Panc1 (cell line): ENCODE results near the gene SV2B. TPM values are rescaled to one million over a fixed set of nuclear protein-coding genes. Genes with fewer than 3 reads are reported as not detected.

Source experiments
- ATAC-seq: fragments of 200-7000 bp; cut with Tn5 transposase; 2 replicates; pipeline ENCODE4 v1.9.1; 2020; ENCODE audit warnings: mild to moderate bottlenecking, moderate library complexity
- BruUV-seq: library from RNA; stranded (reverse); fragments of 400-500 nt; replicated peaks from 2 replicates; lab custom pipeline; 2021; lab: Mats Ljungman, UMichigan
- CTCF ChIA-PET: fragments of 300-600 bp; sonication (Branson Sonifier 250); formaldehyde crosslinking; loops from one replicate; lab custom pipeline; 2022; ENCODE audit warnings: antibody characterized with exemption; lab: Charles Lee
- POLR2A ChIA-PET: fragments of 300-600 bp; sonication (Branson Sonifier 250); formaldehyde crosslinking; loops from one replicate; lab custom pipeline; 2022; ENCODE audit warnings: antibody characterized with exemption; lab: Charles Lee
- DNase-seq: peaks from one replicate; pipeline ENCODE4 v3.0.0-alpha.2; 2010; ENCODE audit warnings: low read depth, low spot score
- H3K27ac ChIP-seq: 2 replicates; pipeline ENCODE4 v1.5.1; 2011; ENCODE audit warnings: mild to moderate bottlenecking, low read length, inconsistent platforms
- H3K27me3 ChIP-seq: fragments of 200-500 bp; sonication (Bioruptor generic); 2 replicates; pipeline ENCODE4 v1.6.0; 2014; ENCODE audit warnings: low read length, inconsistent platforms; ENCODE audit not compliant: control insufficient read depth, insufficient read depth
- H3K36me3 ChIP-seq: fragments of 200-500 bp; sonication (Bioruptor generic); 2 replicates; pipeline ENCODE4 v1.5.1; 2014; ENCODE audit warnings: inconsistent platforms, mild to moderate bottlenecking, low read length, moderate library complexity; ENCODE audit not compliant: control insufficient read depth, insufficient read depth
- H3K4me1 ChIP-seq: 2 replicates; pipeline ENCODE4 v1.5.1; 2011; ENCODE audit warnings: inconsistent platforms, mild to moderate bottlenecking, low read length, moderate library complexity; ENCODE audit not compliant: control insufficient read depth, insufficient read depth
- H3K4me3 ChIP-seq, 2 experiments: 2 replicates each; pipeline ENCODE4 v1.5.1; 2011 to 2012; ENCODE audit warnings: low read depth in 2 of 2, low read length in 2 of 2, mild to moderate bottlenecking in 2 of 2, inconsistent platforms in 1 of 2, moderate library complexity in 1 of 2
- H3K9me3 ChIP-seq: fragments of 200-500 bp; sonication (Bioruptor generic); 2 replicates; pipeline ENCODE4 v1.5.1; 2014; ENCODE audit warnings: low read depth, mild to moderate bottlenecking, inconsistent platforms, low read length, moderate library complexity; ENCODE audit not compliant: control insufficient read depth, insufficient read depth
- CTCF ChIP-seq: fragments of 450-650 bp; IDR thresholded peaks from 2 replicates; pipeline ENCODE4 v1.5.1; 2017; ENCODE audit warnings: mild to moderate bottlenecking
- POLR2AphosphoS5 ChIP-seq: IDR thresholded peaks from 2 replicates; pipeline ENCODE4 v1.6.1; 2012; ENCODE audit warnings: mild to moderate bottlenecking, low read depth, low read length, moderate library complexity
- REST ChIP-seq, 2 experiments: IDR thresholded peaks; 2 replicates each; pipeline ENCODE4 v1.6.1; 2011 to 2012; ENCODE audit warnings: low read depth in 2 of 2, control low read depth in 1 of 2, low read length in 1 of 2, mild to moderate bottlenecking in 1 of 2, moderate library complexity in 1 of 2; ENCODE audit not compliant: insufficient read depth in 1 of 2
- SIN3A ChIP-seq: IDR thresholded peaks from 2 replicates; pipeline ENCODE4 v1.6.1; 2012; ENCODE audit warnings: low read depth, mild to moderate bottlenecking, low read length, moderate library complexity, borderline replicate concordance; ENCODE audit not compliant: insufficient read depth
- TCF7L2 ChIP-seq: IDR thresholded peaks from 2 replicates; pipeline ENCODE4 v1.6.1; 2011; ENCODE audit warnings: mild to moderate bottlenecking, low read depth, low read length, inconsistent platforms
- in situ Hi-C: cut with HindIII; loops from 2 replicates; pipeline ENCODE4 v1.10.0; 2016; ENCODE audit warnings: low sequenced_read_pairs, low pct_unique_long_range_greater_than_20kb
- intact Hi-C: fragments of 100-400 bp; cut with micrococcal nuclease; formaldehyde crosslinking; loops from one replicate; pipeline ENCODE4 v1.10.0; 2022; ENCODE audit not compliant: unreplicated experiment
- total RNA-seq: library from RNA; stranded (reverse); gene quantifications from one replicate; pipeline ENCODE4 v1.2.1, GENCODE V29; 2021; ENCODE audit not compliant: unreplicated experiment

Gene SV2B
- total RNA-seq, 1 experiment from 2014 or later: not detected

- Histone ChIP-seq H3K4me3 (no peak overlapping the region), H3K27me3 (peaks cover 3% of the 10 kb centered on the region; the same call in 1 of the 2 replicates), H3K36me3 (no peaks in the 10 kb centered on the region; the same call in 1 of the 2 replicates), H3K4me1 (no peaks in the 10 kb centered on the region), H3K27ac (no peak overlapping the region), H3K9me3 (no peaks in the 10 kb centered on the region)
- DNase-seq (no peak), ATAC-seq (no peak)
- POLR2A ChIA-PET: no interaction called here
- TF ChIP-seq SIN3A (no peak), TCF7L2 (no peak)
- CTCF ChIA-PET: no interaction called here
- intact Hi-C loops (no loop called here), in situ Hi-C loops (no loop called here)
- BruUV-seq: no TSS peak
These were observed 246.2 kb downstream of the SV2B start for GRCh38 chr15:91346259-91346658.

- no peaks in the 10 kb centered on the region for H3K9me3 ChIP-seq
- DNase-seq: no peak
- H3K27ac ChIP-seq: no peak overlapping the region
- POLR2A ChIA-PET: no interaction called here
- no peaks in the 10 kb centered on the region; the same call in 1 of the 2 replicates for H3K36me3 ChIP-seq
- CTCF ChIA-PET: no interaction called here
- no TSS peak for BruUV-seq
- ATAC-seq: no peak
- TF ChIP-seq SIN3A: no peak
- no peak for TF ChIP-seq TCF7L2
- TF ChIP-seq POLR2AphosphoS5: no peak
- no peak for TF ChIP-seq REST (IDR thresholded peaks at IDR 0.05; ENCODE audit: insufficient read depth in 1 of 2, low read depth in 2 of 2, low read length in 1 of 2)
- TF ChIP-seq CTCF: no peak
- H3K4me1 ChIP-seq: no peaks in the 10 kb centered on the region
- no peak overlapping the region for H3K4me3 ChIP-seq
- intact Hi-C loops: no loop called here
- no peaks in the 10 kb centered on the region for H3K27me3 ChIP-seq
- in situ Hi-C loops: no loop called here
These were observed 248.9 kb downstream of the SV2B start for GRCh38 chr15:91348752-91349500.

Other genes with a start within 250 kb of the SV2B start
- 62.0 TPM for gene FURIN, start 231.7 kb upstream of the SV2B start, total RNA-seq
- gene FES, start 215.8 kb upstream of the SV2B start, total RNA-seq: 0.64 TPM
- 77.2 TPM for gene MAN2A2, start 197.0 kb upstream of the SV2B start, total RNA-seq
- gene HDDC3, start 167.7 kb upstream of the SV2B start, total RNA-seq: 5.3 TPM
- gene UNC45A, start 165.0 kb upstream of the SV2B start, total RNA-seq: 84.4 TPM
- gene RCCD1, start 145.4 kb upstream of the SV2B start, total RNA-seq: 23.6 TPM
- gene PRC1, start 105.7 kb upstream of the SV2B start, total RNA-seq: 228 TPM
- gene VPS33B, start 77.7 kb upstream of the SV2B start, total RNA-seq: 16.3 TPM